Mesothelial cell of epicardium (in vitro differentiated cells): Measurements from ENCODE around the gene KRTCAP2. TPM values are rescaled to one million over a fixed set of nuclear protein-coding genes. Genes with fewer than 3 reads are reported as not detected.
A peak's percentile ranks its signal among the peaks of the same experiment; 100 is the strongest.
"Not testable (repeated sequence)": the region's sequence is repeated elsewhere in the genome, so short reads cannot be mapped to it uniquely, and the experiment has no call there.

Experiments used
- DNase-seq, 2 experiments: peaks; one replicate each; pipeline ENCODE4 v3.0.0; 2021; ENCODE audit warnings: low spot score in 2 of 2; ENCODE audit not compliant: unreplicated experiment in 2 of 2
- H3K27ac Mint-ChIP-seq: 2 replicates; pipeline ENCODE4 v1.8.0; 2021; ENCODE audit warnings: mixed read lengths
- H3K27me3 Mint-ChIP-seq: 2 replicates; pipeline ENCODE4 v1.8.0; 2021; ENCODE audit warnings: low read depth, mixed read lengths
- H3K36me3 Mint-ChIP-seq: 2 replicates; pipeline ENCODE4 v1.8.0; 2021; ENCODE audit warnings: mixed read lengths
- H3K4me1 Mint-ChIP-seq: 2 replicates; pipeline ENCODE4 v1.8.0; 2021; ENCODE audit warnings: mixed read lengths
- H3K4me3 Mint-ChIP-seq: 2 replicates; pipeline ENCODE4 v1.8.0; 2021; ENCODE audit warnings: mild to moderate bottlenecking, moderate library complexity, mixed read lengths
- H3K9me3 Mint-ChIP-seq: 2 replicates; pipeline ENCODE4 v1.8.0; 2021; ENCODE audit warnings: mixed read lengths
- CTCF ChIP-seq: fragments of 200-600 bp; sonication (generic); IDR thresholded peaks from one replicate; pipeline ENCODE4 v1.5.0; 2021; ENCODE audit warnings: antibody characterized with exemption; ENCODE audit not compliant: unreplicated experiment
- total RNA-seq: library from RNA; stranded (reverse); gene quantifications from 3 replicates; pipeline ENCODE4 v1.2.1, GENCODE V29; 2021

Gene KRTCAP2
- total RNA-seq, 1 donor from 2014 or later, result 120 TPM

GRCh38 chr1:155191904-155192303 lies 18.8 kb upstream of the KRTCAP2 start:
- H3K27ac Mint-ChIP-seq, result peak overlapping the region; percentile 91
- H3K27me3 Mint-ChIP-seq, result no peaks in the 10 kb centered on the region
- DNase-seq, result no peak
- H3K4me3 Mint-ChIP-seq, result no peak overlapping the region
- peaks cover 27% of the 10 kb centered on the region for H3K4me1 Mint-ChIP-seq
- no peak for TF ChIP-seq CTCF
- no peaks in the 10 kb centered on the region for H3K9me3 Mint-ChIP-seq
- H3K36me3 Mint-ChIP-seq, result peaks cover 3% of the 10 kb centered on the region

- H3K36me3 Mint-ChIP-seq, DNase-seq, H3K9me3 Mint-ChIP-seq, H3K27me3 Mint-ChIP-seq, H3K27ac Mint-ChIP-seq, H3K4me3 Mint-ChIP-seq: not testable (repeated sequence)
- peaks cover 20% of the 10 kb centered on the region for H3K4me1 Mint-ChIP-seq
Observed at GRCh38 chr1:155189926-155190325, 16.8 kb upstream of the KRTCAP2 start.

GRCh38 chr1:155188268-155188667 lies 15.2 kb upstream of the KRTCAP2 start:
- Mint-ChIP-seq H3K27ac (peak overlapping the region; percentile 77), H3K4me3 (no peak overlapping the region)

GRCh38 chr1:155187456-155187891 lies 14.4 kb upstream of the KRTCAP2 start:
- no peak for DNase-seq
- peaks cover 5% of the 10 kb centered on the region for H3K4me1 Mint-ChIP-seq
- no peak overlapping the region for H3K27ac Mint-ChIP-seq
- no peak for TF ChIP-seq CTCF
- H3K4me3 Mint-ChIP-seq, result no peak overlapping the region
- no peaks in the 10 kb centered on the region for H3K9me3 Mint-ChIP-seq
- no peaks in the 10 kb centered on the region for H3K36me3 Mint-ChIP-seq
- H3K27me3 Mint-ChIP-seq, result no peaks in the 10 kb centered on the region

More at GRCh38 chr1:155188268-155188667, 15.2 kb upstream of the KRTCAP2 start:
- H3K36me3 Mint-ChIP-seq, result no peaks in the 10 kb centered on the region
- H3K9me3 Mint-ChIP-seq, result no peaks in the 10 kb centered on the region
- DNase-seq, result no peak
- peaks cover 8% of the 10 kb centered on the region for H3K4me1 Mint-ChIP-seq
- H3K27me3 Mint-ChIP-seq, result no peaks in the 10 kb centered on the region
- TF ChIP-seq CTCF, result no peak

- H3K27me3 Mint-ChIP-seq, result no peaks in the 10 kb centered on the region
Observed at GRCh38 chr1:155186794-155187455, 13.8 kb upstream of the KRTCAP2 start.

More at GRCh38 chr1:155186794-155187455, 13.8 kb upstream of the KRTCAP2 start:
- DNase-seq, result no peak
- no peak for TF ChIP-seq CTCF
- no peaks in the 10 kb centered on the region for H3K36me3 Mint-ChIP-seq
- H3K4me1 Mint-ChIP-seq, result peaks cover 3% of the 10 kb centered on the region
- no peak overlapping the region for H3K27ac Mint-ChIP-seq
- H3K4me3 Mint-ChIP-seq, result no peak overlapping the region
- no peaks in the 10 kb centered on the region for H3K9me3 Mint-ChIP-seq
